Neuronal stem cell (in vitro differentiated cells): ENCODE data around the gene SLC25A48.

ENCODE experiments used
- DNase-seq: peaks from one replicate; pipeline ENCODE4 v3.0.0-alpha.2; 2013; ENCODE audit warnings: low spot score
- H2AFZ ChIP-seq: one replicate; pipeline ENCODE4 v1.6.1; 2013; ENCODE audit warnings: mild to moderate bottlenecking, low read length, inconsistent platforms
- H2AK5ac ChIP-seq: 2 replicates; pipeline ENCODE4 v1.6.1; 2013; ENCODE audit warnings: low read depth, mild to moderate bottlenecking, inconsistent platforms, low read length, moderate library complexity, mixed read lengths
- H2BK120ac ChIP-seq: 2 replicates; pipeline ENCODE4 v1.6.1; 2013; ENCODE audit warnings: low read depth, mild to moderate bottlenecking, inconsistent platforms, low read length, moderate library complexity, mixed read lengths
- H2BK12ac ChIP-seq: one replicate; pipeline ENCODE4 v1.6.1; 2013; ENCODE audit warnings: low read length, inconsistent platforms
- H2BK15ac ChIP-seq: 2 replicates; pipeline ENCODE4 v1.6.1; 2013; ENCODE audit warnings: mild to moderate bottlenecking, low read length, inconsistent platforms, mixed read lengths
- H2BK5ac ChIP-seq: one replicate; pipeline ENCODE4 v1.6.1; 2013; ENCODE audit warnings: inconsistent platforms, mild to moderate bottlenecking, low read length, moderate library complexity
- H3K14ac ChIP-seq: one replicate; pipeline ENCODE4 v1.6.1; 2013; ENCODE audit warnings: low read length, inconsistent platforms
- H3K18ac ChIP-seq: 2 replicates; pipeline ENCODE4 v1.6.1; 2013; ENCODE audit warnings: low read length, inconsistent platforms
- H3K23ac ChIP-seq: 2 replicates; pipeline ENCODE4 v1.6.1; 2013; ENCODE audit warnings: low read depth, mild to moderate bottlenecking, mixed read lengths, low read length, inconsistent platforms; ENCODE audit not compliant: poor library complexity
- H3K27ac ChIP-seq: replicated peaks from 3 replicates; pipeline ENCODE4 v1.5.1; 2013; ENCODE audit warnings: low read length, inconsistent platforms
- H3K27me3 ChIP-seq, 3 experiments: 2 replicates each; pipeline ENCODE4 v1.6.1; 2013; ENCODE audit warnings: low read length in 3 of 3, mild to moderate bottlenecking in 2 of 3, inconsistent platforms in 1 of 3, low read depth in 1 of 3, mixed read lengths in 1 of 3, moderate library complexity in 1 of 3; ENCODE audit not compliant: control insufficient read depth in 3 of 3, insufficient read depth in 3 of 3
- H3K36me3 ChIP-seq, 2 donors: replicated peaks in 1 of 2; 2 replicates each; pipeline ENCODE4 v1.6.1; 2013; ENCODE audit warnings: low read length in 2 of 2; ENCODE audit not compliant: control insufficient read depth in 2 of 2, insufficient read depth in 2 of 2
- H3K4ac ChIP-seq: 2 replicates; pipeline ENCODE4 v1.6.1; 2013; ENCODE audit warnings: inconsistent platforms, mild to moderate bottlenecking, low read length, moderate library complexity
- H3K4me1 ChIP-seq, 2 donors: 1 replicate in 1 of 2; 2 replicates in 1 of 2; pipeline ENCODE4 v1.6.1; 2013; ENCODE audit warnings: low read length in 2 of 2, low read depth in 1 of 2; ENCODE audit not compliant: control insufficient read depth in 2 of 2, insufficient read depth in 1 of 2
- H3K4me2 ChIP-seq: one replicate; pipeline ENCODE4 v1.6.1; 2013; ENCODE audit warnings: mild to moderate bottlenecking, low read length, inconsistent platforms; ENCODE audit not compliant: insufficient read depth, poor library complexity, severe bottlenecking
- H3K4me3 ChIP-seq, 2 donors: 2 replicates each; pipeline ENCODE4 v1.5.1; 2013; ENCODE audit warnings: low read length in 2 of 2, mild to moderate bottlenecking in 2 of 2, inconsistent platforms in 1 of 2, moderate library complexity in 1 of 2
- H3K79me1 ChIP-seq: one replicate; pipeline ENCODE4 v1.6.1; 2013; ENCODE audit warnings: low read depth, mild to moderate bottlenecking, inconsistent platforms, low read length, moderate library complexity
- H3K9ac ChIP-seq: one replicate; pipeline ENCODE4 v1.6.1; 2013; ENCODE audit warnings: mild to moderate bottlenecking, low read depth, low read length, inconsistent platforms; ENCODE audit not compliant: poor library complexity
- H3K9me3 ChIP-seq, 2 donors: replicated peaks in 1 of 2; 2 replicates each; pipeline versions ENCODE3 to v1.6.1; 2013; ENCODE audit warnings: low read length in 2 of 2, mild to moderate bottlenecking in 2 of 2, inconsistent platforms in 1 of 2, low read depth in 1 of 2, mixed read lengths in 1 of 2, moderate library complexity in 1 of 2; ENCODE audit not compliant: control insufficient read depth in 2 of 2, insufficient read depth in 1 of 2
- H4K8ac ChIP-seq: one replicate; pipeline ENCODE4 v1.6.1; 2013; ENCODE audit warnings: low read depth, mild to moderate bottlenecking, inconsistent platforms, low read length, moderate library complexity
- H4K91ac ChIP-seq: one replicate; pipeline ENCODE4 v1.6.1; 2013; ENCODE audit warnings: low read length, low read depth, mild to moderate bottlenecking, inconsistent platforms; ENCODE audit not compliant: poor library complexity
- WGBS, 2 donors: extraction: QIAGEN DNeasy Blood & Tissue Kit; methylation state at CpG; one replicate each; pipeline ENCODE4 v1.1.7; 2013; ENCODE audit warnings: missing lambda C conversion rate in 2 of 2, mixed read lengths in 1 of 2; ENCODE audit not compliant: insufficient read length in 2 of 2, insufficient replicate concordance in 1 of 2; ENCODE audit errors: extremely low coverage in 2 of 2; 5-methylcytosine and 5-hydroxymethylcytosine counted together

Gene SLC25A48

DNA sequence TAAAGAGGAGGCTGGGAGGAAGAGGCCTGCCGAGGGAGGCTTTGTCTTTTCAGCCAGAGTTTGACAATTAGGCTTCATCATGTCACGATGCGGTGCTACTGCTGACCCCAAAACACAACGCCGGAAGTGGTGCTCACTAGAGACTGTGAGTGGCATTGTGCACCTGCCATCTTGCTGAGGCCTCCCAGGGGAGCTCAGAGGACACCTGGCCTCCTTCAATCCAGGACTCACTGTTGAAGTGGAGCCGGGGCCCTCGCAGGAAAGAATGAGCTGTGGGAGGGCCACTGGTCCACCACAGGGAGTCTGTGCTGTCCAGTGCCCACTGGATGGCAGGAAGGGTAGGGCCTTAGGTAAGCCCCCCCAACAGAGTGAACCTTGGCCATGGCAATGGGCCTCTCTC lies 12.7 kb upstream of the SLC25A48 start:
- H3K4ac ChIP-seq, result no peak overlapping the region
- H3K14ac ChIP-seq, result no peak overlapping the region
- no peak overlapping the region for H2BK15ac ChIP-seq
- no peak overlapping the region for H2BK5ac ChIP-seq
- no peak overlapping the region for H4K8ac ChIP-seq
- H3K36me3 ChIP-seq, result no peaks in the 10 kb centered on the region
- H4K91ac ChIP-seq, result no peak overlapping the region
- no peak overlapping the region for H3K18ac ChIP-seq
- DNase-seq, result no peak
- no peaks in the 10 kb centered on the region for H3K4me1 ChIP-seq
- no peak overlapping the region for H3K4me2 ChIP-seq
- H3K9ac ChIP-seq, result no peak overlapping the region
- H3K23ac ChIP-seq, result no peak overlapping the region
- no peak overlapping the region for H3K27ac ChIP-seq
- H3K4me3 ChIP-seq, result no peak overlapping the region
- H2AFZ ChIP-seq, result no peak overlapping the region
- H3K79me1 ChIP-seq, result no peaks in the 10 kb centered on the region
- no peaks in the 10 kb centered on the region for H3K9me3 ChIP-seq
- no peak overlapping the region for H2AK5ac ChIP-seq
- WGBS, 2 donors, result no CpG with 5 or more reads among the region's 7 CpGs
- H2BK120ac ChIP-seq, result no peak overlapping the region
- peaks cover 0 to 2% (median 0%) of the 10 kb centered on the region in 3 experiments for H3K27me3 ChIP-seq
- H2BK12ac ChIP-seq, result no peak overlapping the region

DNA sequence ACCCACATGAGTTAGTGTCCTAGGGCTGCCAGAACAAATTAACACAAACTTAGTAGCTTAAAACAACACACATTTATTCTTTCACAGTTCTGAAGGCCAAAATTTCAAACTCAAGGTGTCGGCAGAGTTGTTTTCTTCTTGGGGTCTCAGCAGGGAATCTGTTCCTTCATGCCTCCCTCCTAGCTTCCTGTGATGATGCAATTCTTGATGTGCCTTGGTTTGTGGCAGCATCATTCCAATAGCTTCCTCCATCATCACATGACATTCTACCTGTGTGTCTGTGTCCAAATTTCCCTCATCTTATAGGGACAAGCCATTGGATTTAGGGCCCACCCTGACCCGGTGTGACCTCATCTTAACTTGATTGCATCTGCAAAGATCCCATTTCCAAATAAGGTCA lies 12.2 kb upstream of the SLC25A48 start:
- Histone ChIP-seq H3K27ac (no peak overlapping the region), H3K79me1 (no peaks in the 10 kb centered on the region), H3K4ac (no peak overlapping the region), H4K8ac (no peak overlapping the region), H3K9me3 (no peaks in the 10 kb centered on the region), H3K36me3 (no peaks in the 10 kb centered on the region), H2BK5ac (no peak overlapping the region), H3K4me2 (no peak overlapping the region), H2BK12ac (no peak overlapping the region), H3K18ac (no peak overlapping the region), H2BK120ac (no peak overlapping the region), H3K27me3 (peaks cover 0 to 5% (median 0%) of the 10 kb centered on the region in 3 experiments), H3K14ac (no peak overlapping the region), H3K9ac (no peak overlapping the region), H2AFZ (no peak overlapping the region), H3K4me3 (no peak overlapping the region), H3K23ac (no peak overlapping the region), H4K91ac (no peak overlapping the region), H2AK5ac (no peak overlapping the region), H2BK15ac (no peak overlapping the region), H3K4me1 (no peaks in the 10 kb centered on the region)
- DNase-seq, result no peak
- WGBS, 2 donors, result no CpG with 5 or more reads among the region's 2 CpGs

GRCh38 chr5:135822959-135823358 lies 11.5 kb upstream of the SLC25A48 start:
- Histone ChIP-seq H3K14ac (no peak overlapping the region), H3K23ac (no peak overlapping the region), H2BK5ac (no peak overlapping the region), H3K27me3 (peaks cover 0 to 5% (median 0%) of the 10 kb centered on the region in 3 experiments), H2AK5ac (peak overlapping the region; percentile 24), H4K8ac (no peak overlapping the region), H3K18ac (no peak overlapping the region), H3K4me1 (no peaks in the 10 kb centered on the region), H3K4ac (no peak overlapping the region), H3K9ac (no peak overlapping the region), H2BK15ac (no peak overlapping the region), H3K9me3 (no peaks in the 10 kb centered on the region), H3K27ac (no peak overlapping the region), H4K91ac (no peak overlapping the region), H3K36me3 (no peaks in the 10 kb centered on the region), H2BK120ac (no peak overlapping the region), H2AFZ (no peak overlapping the region), H3K4me2 (no peak overlapping the region), H3K79me1 (no peaks in the 10 kb centered on the region), H2BK12ac (no peak overlapping the region), H3K4me3 (no peak overlapping the region)
- DNase-seq, result no peak
- no CpG with 5 or more reads among the region's 4 CpGs for WGBS, 2 donors

DNA sequence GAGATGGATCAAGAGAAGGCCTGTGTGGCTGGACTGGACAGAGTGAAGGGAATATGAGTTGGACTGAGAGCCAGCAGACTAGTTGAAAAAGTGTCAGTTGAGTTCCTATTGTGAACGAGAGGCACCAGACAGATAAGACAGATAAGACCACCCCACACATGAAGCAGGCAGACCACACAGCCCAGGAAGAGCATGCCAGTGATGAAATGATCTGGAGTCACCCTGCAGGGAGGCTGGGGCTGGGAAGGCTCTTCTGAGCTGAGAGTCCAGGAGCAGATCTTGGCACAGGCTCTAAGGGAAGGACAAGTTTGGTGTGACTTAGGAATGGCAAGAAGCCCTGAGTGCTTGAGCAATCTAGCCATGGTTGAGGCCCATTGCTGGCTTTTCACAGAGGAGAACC lies 10.6 kb upstream of the SLC25A48 start:
- H2AFZ ChIP-seq, result no peak overlapping the region
- H3K4me3 ChIP-seq, result no peak overlapping the region
- no peak overlapping the region for H3K4me2 ChIP-seq
- no peak overlapping the region for H3K4ac ChIP-seq
- DNase-seq, result no peak
- no CpG with 5 or more reads among the region's 1 CpG for WGBS, 2 donors
- H3K36me3 ChIP-seq, result no peaks in the 10 kb centered on the region
- no peak overlapping the region for H3K9ac ChIP-seq
- no peak overlapping the region for H3K23ac ChIP-seq
- no peak overlapping the region for H4K91ac ChIP-seq
- no peak overlapping the region for H2BK15ac ChIP-seq
- no peaks in the 10 kb centered on the region for H3K4me1 ChIP-seq
- H4K8ac ChIP-seq, result no peak overlapping the region
- no peak overlapping the region for H3K27ac ChIP-seq
- H2AK5ac ChIP-seq, result no peak overlapping the region
- H2BK12ac ChIP-seq, result no peak overlapping the region
- no peak overlapping the region for H2BK5ac ChIP-seq
- H3K9me3 ChIP-seq, result no peaks in the 10 kb centered on the region
- no peak overlapping the region for H3K14ac ChIP-seq
- H2BK120ac ChIP-seq, result no peak overlapping the region
- peaks cover 0 to 5% (median 0%) of the 10 kb centered on the region in 3 experiments for H3K27me3 ChIP-seq
- no peaks in the 10 kb centered on the region for H3K79me1 ChIP-seq
- H3K18ac ChIP-seq, result no peak overlapping the region
